Caco-2 (cell line): ENCODE measurements around the gene PURA. TPM values are rescaled to one million over a fixed set of nuclear protein-coding genes. Genes with fewer than 3 reads are reported as not detected.
"Not testable (repeated sequence)": the region's sequence is repeated elsewhere in the genome, so short reads cannot be mapped to it uniquely, and the experiment has no call there.

Source experiments
- BruUV-seq: library from RNA; stranded (reverse); fragments of 400-500 nt; replicated peaks from 2 replicates; lab custom pipeline; 2021; lab: Mats Ljungman, UMichigan
- CTCF ChIA-PET: fragments of 300-600 bp; sonication (Branson Sonifier 250); formaldehyde crosslinking; loops from one replicate; lab custom pipeline; 2022; ENCODE audit warnings: antibody characterized with exemption; lab: Charles Lee
- POLR2A ChIA-PET: fragments of 300-600 bp; sonication (Branson Sonifier 250); formaldehyde crosslinking; loops from one replicate; lab custom pipeline; 2022; ENCODE audit warnings: antibody characterized with exemption; lab: Charles Lee
- DNase-seq, 2 experiments: peaks; one replicate each; pipeline versions ENCODE4 v3.0.0 to v3.0.0-alpha.2; 2020 to 2022
- H3K27me3 ChIP-seq: replicated peaks from 2 replicates; pipeline ENCODE4 v1.6.0; 2011; ENCODE audit warnings: low read length; ENCODE audit not compliant: control insufficient read depth, insufficient read depth
- H3K36me3 ChIP-seq: 2 replicates; pipeline ENCODE4 v1.5.1; 2011; ENCODE audit warnings: low read length; ENCODE audit not compliant: control insufficient read depth, insufficient read depth
- H3K4me1 ChIP-seq: fragments of 250-450 bp; sonication (Bioruptor Pico); 2 replicates; pipeline ENCODE4 v1.5.1; 2020; ENCODE audit warnings: mild to moderate bottlenecking
- H3K4me3 ChIP-seq: 2 replicates; pipeline ENCODE4 v1.5.1; 2011; ENCODE audit warnings: low read depth, mild to moderate bottlenecking, control low read depth, low read length
- H3K9me3 ChIP-seq: fragments of 250-450 bp; sonication (Bioruptor Pico); 2 replicates; pipeline ENCODE4 v1.5.1; 2020; ENCODE audit warnings: mild to moderate bottlenecking, moderate library complexity
- H3K27ac Mint-ChIP-seq: one replicate; pipeline ENCODE4 v1.8.0; 2022; ENCODE audit warnings: mixed read lengths; ENCODE audit not compliant: unreplicated experiment
- H3K27me3 Mint-ChIP-seq: one replicate; pipeline ENCODE4 v1.8.0; 2022; ENCODE audit warnings: mixed read lengths; ENCODE audit not compliant: insufficient read depth, unreplicated experiment
- H3K36me3 Mint-ChIP-seq: one replicate; pipeline ENCODE4 v1.8.0; 2022; ENCODE audit warnings: mild to moderate bottlenecking, mixed read lengths; ENCODE audit not compliant: insufficient read depth, unreplicated experiment
- H3K4me1 Mint-ChIP-seq: one replicate; pipeline ENCODE4 v1.8.0; 2022; ENCODE audit warnings: low read depth, mixed read lengths; ENCODE audit not compliant: unreplicated experiment
- H3K4me3 Mint-ChIP-seq: one replicate; pipeline ENCODE4 v1.8.0; 2022; ENCODE audit warnings: mild to moderate bottlenecking, moderate library complexity, mixed read lengths; ENCODE audit not compliant: unreplicated experiment
- H3K9me3 Mint-ChIP-seq: one replicate; pipeline ENCODE4 v1.8.0; 2022; ENCODE audit warnings: mixed read lengths; ENCODE audit not compliant: unreplicated experiment
- CTCF ChIP-seq, 2 experiments: fragments of 200-600 bp in 1 of 2; IDR thresholded peaks; 1 replicate in 1 of 2; 2 replicates in 1 of 2; pipeline versions ENCODE4 v1.5.1 to v1.8.0; 2011 to 2022; ENCODE audit warnings: antibody characterized with exemption in 1 of 2, control low read depth in 1 of 2, inconsistent platforms in 1 of 2, low read depth in 1 of 2, low read length in 1 of 2, mild to moderate bottlenecking in 1 of 2, moderate library complexity in 1 of 2; ENCODE audit not compliant: insufficient read depth in 1 of 2, severe bottlenecking in 1 of 2, unreplicated experiment in 1 of 2
- intact Hi-C: fragments of 100-400 bp; cut with micrococcal nuclease; formaldehyde crosslinking; loops from one replicate; pipeline ENCODE4 v1.10.0; 2022; ENCODE audit not compliant: unreplicated experiment
- total RNA-seq: library from RNA; stranded (reverse); gene quantifications from 2 replicates; pipeline ENCODE4 v1.2.3, GENCODE V29; 2022

PURA gene
- total RNA-seq, 1 experiment from 2014 or later = 14.5 TPM

- no TSS peak for BruUV-seq
- no peaks in the 10 kb centered on the region for H3K27me3 Mint-ChIP-seq
- H3K4me1 ChIP-seq = peaks cover 9% of the 10 kb centered on the region; the same call in 1 of the 2 replicates
- H3K4me3 Mint-ChIP-seq = no peak overlapping the region
- H3K9me3 Mint-ChIP-seq = no peaks in the 10 kb centered on the region
- no peak overlapping the region for H3K4me3 ChIP-seq
- TF ChIP-seq CTCF (IDR thresholded peaks at IDR 0.05; ENCODE audit: insufficient read depth in 1 of 2, low read depth in 1 of 2, low read length in 1 of 2, severe bottlenecking in 1 of 2, unreplicated experiment in 1 of 2) = no peak
- no peaks in the 10 kb centered on the region for H3K9me3 ChIP-seq
- no peaks in the 10 kb centered on the region for H3K27me3 ChIP-seq
- peaks cover 8% of the 10 kb centered on the region for H3K4me1 Mint-ChIP-seq
- H3K27ac Mint-ChIP-seq = no peak overlapping the region
- ChIA-PET CTCF (interaction anchor here (1.2 kb wide), 1 partner anchor 53 kb away, joined by 3 read pairs; no protein-coding TSS in a partner anchor), POLR2A (no interaction called here)
- intact Hi-C loops = loop anchor here (10.0 kb wide), 1 partner anchor 288 kb away; no protein-coding TSS in a partner anchor
- no peaks in the 10 kb centered on the region for H3K36me3 Mint-ChIP-seq
- no peaks in the 10 kb centered on the region for H3K36me3 ChIP-seq
- DNase-seq = no peak
Measured at GRCh38 chr5:140153255-140153654, 39.3 kb downstream of the PURA start.

GRCh38 chr5:140153905-140154304 is 40.0 kb downstream of the PURA start:
- no peak overlapping the region for H3K4me3 Mint-ChIP-seq

GRCh38 chr5:140154710-140155381 is 40.9 kb downstream of the PURA start:
- DNase-seq, H3K4me1 Mint-ChIP-seq, POLR2A ChIA-PET, H3K27me3 ChIP-seq, BruUV-seq, H3K9me3 Mint-ChIP-seq, H3K4me1 ChIP-seq, H3K4me3 Mint-ChIP-seq, H3K36me3 Mint-ChIP-seq, H3K27ac Mint-ChIP-seq, H3K36me3 ChIP-seq, H3K9me3 ChIP-seq, H3K4me3 ChIP-seq, H3K27me3 Mint-ChIP-seq: not testable (repeated sequence)
- intact Hi-C loops = loop anchor here (10.0 kb wide), 1 partner anchor 290 kb away; no protein-coding TSS in a partner anchor
- CTCF ChIA-PET = interaction anchor here (1.1 kb wide), 1 partner anchor 11 kb away, joined by 4 read pairs; no protein-coding TSS in a partner anchor

More at GRCh38 chr5:140153905-140154304, 40.0 kb downstream of the PURA start:
- H3K36me3 Mint-ChIP-seq = no peaks in the 10 kb centered on the region
- no TSS peak for BruUV-seq
- no peak for DNase-seq
- H3K27me3 Mint-ChIP-seq = no peaks in the 10 kb centered on the region
- no peaks in the 10 kb centered on the region for H3K9me3 ChIP-seq
- CTCF ChIA-PET = interaction anchor here (1.1 kb wide), 1 partner anchor 10 kb away, joined by 4 read pairs; no protein-coding TSS in a partner anchor
- no peak overlapping the region for H3K27ac Mint-ChIP-seq
- H3K4me1 Mint-ChIP-seq = peaks cover 8% of the 10 kb centered on the region
- intact Hi-C loops = loop anchor here (10.0 kb wide), 1 partner anchor 289 kb away; no protein-coding TSS in a partner anchor
- H3K4me3 ChIP-seq = no peak overlapping the region
- no peaks in the 10 kb centered on the region for H3K36me3 ChIP-seq
- POLR2A ChIA-PET = no interaction called here
- H3K9me3 Mint-ChIP-seq = no peaks in the 10 kb centered on the region
- H3K27me3 ChIP-seq = no peaks in the 10 kb centered on the region
- peaks cover 9% of the 10 kb centered on the region; the same call in 1 of the 2 replicates for H3K4me1 ChIP-seq
- TF ChIP-seq CTCF (IDR thresholded peaks at IDR 0.05; ENCODE audit: insufficient read depth in 1 of 2, low read depth in 1 of 2, low read length in 1 of 2, severe bottlenecking in 1 of 2, unreplicated experiment in 1 of 2) = no peak
